OCI-LY3 (cell line): ENCODE data around the gene SLC39A3.

ENCODE experiments used
- H2AFZ ChIP-seq: fragments of 200-600, 300-600 bp; shearing (Covaris generic); 2 replicates; pipeline ENCODE4 v1.6.0; 2014; ENCODE audit warnings: antibody characterized with exemption, low read depth, low read length
- H3K27ac ChIP-seq: fragments of 200-600, 300-600 bp; sonication (generic); 2 replicates; pipeline ENCODE4 v1.5.1; 2014; ENCODE audit warnings: mild to moderate bottlenecking, low read length, moderate library complexity, mixed read lengths
- H3K27me3 ChIP-seq: fragments of 200-600, 300-600 bp; sonication (generic); 2 replicates; pipeline ENCODE4 v1.6.1; 2014; ENCODE audit warnings: low read depth, low read length, mixed read lengths
- H3K36me3 ChIP-seq: fragments of 200-600, 300-600 bp; sonication (generic); replicated peaks from 2 replicates; pipeline ENCODE3; 2014; ENCODE audit warnings: low read depth, low read length, mixed read lengths
- H3K4me1 ChIP-seq: fragments of 300-600, 200-600 bp; sonication (generic); 2 replicates; pipeline ENCODE4 v1.6.1; 2014; ENCODE audit warnings: low read length, mixed read lengths
- H3K4me2 ChIP-seq: fragments of 200-600, 300-600 bp; sonication (generic); 2 replicates; pipeline ENCODE4 v1.6.1; 2014; ENCODE audit warnings: low read length, mixed read lengths
- H3K4me3 ChIP-seq: fragments of 300-600, 200-600 bp; sonication (generic); 2 replicates; pipeline ENCODE4 v1.5.1; 2014; ENCODE audit warnings: antibody characterized with exemption, mild to moderate bottlenecking, low read length, moderate library complexity
- H3K79me2 ChIP-seq: fragments of 300-600, 200-600 bp; shearing (Covaris generic); 2 replicates; pipeline ENCODE4 v1.6.1; 2014; ENCODE audit warnings: mild to moderate bottlenecking, low read length, mixed read lengths
- H3K9ac ChIP-seq: fragments of 300-600, 200-600 bp; shearing (Covaris generic); 2 replicates; pipeline ENCODE4 v1.6.0; 2014; ENCODE audit warnings: mild to moderate bottlenecking, low read length, moderate library complexity
- H3K9me3 ChIP-seq: fragments of 200-600, 300-600 bp; shearing (Covaris generic); 2 replicates; pipeline ENCODE4 v1.6.1; 2014; ENCODE audit warnings: low read length, mixed read lengths; ENCODE audit not compliant: insufficient read depth
- H4K20me1 ChIP-seq: fragments of 200-600, 300-600 bp; sonication (generic); 2 replicates; pipeline ENCODE4 v1.6.1; 2016; ENCODE audit warnings: low read length, mixed read lengths; ENCODE audit not compliant: insufficient read depth
- EZH2phosphoT487 ChIP-seq: fragments of 200-600 bp; shearing (Covaris generic); IDR thresholded peaks from 2 replicates; pipeline ENCODE4 v1.6.1; 2018; ENCODE audit warnings: antibody characterized with exemption, mixed run types, low read depth
- TF ChIP-seq, protein P1 (sequence below): fragments of 200-600, 300-600 bp; sonication (generic); IDR thresholded peaks from 2 replicates; pipeline ENCODE4 v1.5.1; 2014; ENCODE audit warnings: antibody characterized with exemption, low read length, low read depth

SLC39A3 gene

DNA sequence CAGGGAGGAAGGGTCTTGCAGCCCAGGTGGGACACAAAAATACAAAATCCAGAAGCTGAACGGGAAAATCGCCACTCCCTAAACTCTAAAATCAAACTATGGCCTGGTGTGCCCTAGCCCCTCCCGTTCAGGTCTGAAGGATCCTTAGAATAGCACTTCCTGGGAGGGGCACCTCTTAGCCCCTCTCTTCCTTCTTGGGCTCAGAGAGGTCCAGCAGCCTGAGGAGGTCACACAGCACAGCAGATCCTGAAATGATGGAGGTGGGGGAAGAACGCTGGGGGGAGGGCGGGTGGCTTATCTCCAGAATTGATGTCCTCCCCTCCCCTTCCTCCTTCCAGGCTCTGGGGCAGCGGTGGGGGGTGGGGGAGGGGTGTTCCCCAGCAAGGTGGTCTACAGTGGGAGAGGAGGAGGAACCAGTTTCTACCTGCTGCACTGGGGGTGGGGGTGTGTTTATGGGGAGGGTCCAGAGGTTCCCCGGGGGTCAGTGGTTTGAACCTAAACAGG lies 20.5 kb downstream of the SLC39A3 start:
- Histone ChIP-seq H2AFZ (no peak overlapping the region), H3K79me2 (no peaks in the 10 kb centered on the region), H3K36me3 (no peaks in the 10 kb centered on the region), H4K20me1 (no peaks in the 10 kb centered on the region), H3K27me3 (peaks cover 4% of the 10 kb centered on the region; the same call in 1 of the 2 replicates), H3K4me3 (no peak overlapping the region), H3K4me2 (no peak overlapping the region), H3K9me3 (peaks cover 7% of the 10 kb centered on the region), H3K9ac (no peak overlapping the region), H3K27ac (no peak overlapping the region), H3K4me1 (no peaks in the 10 kb centered on the region)
- TF ChIP-seq, protein P1, sequence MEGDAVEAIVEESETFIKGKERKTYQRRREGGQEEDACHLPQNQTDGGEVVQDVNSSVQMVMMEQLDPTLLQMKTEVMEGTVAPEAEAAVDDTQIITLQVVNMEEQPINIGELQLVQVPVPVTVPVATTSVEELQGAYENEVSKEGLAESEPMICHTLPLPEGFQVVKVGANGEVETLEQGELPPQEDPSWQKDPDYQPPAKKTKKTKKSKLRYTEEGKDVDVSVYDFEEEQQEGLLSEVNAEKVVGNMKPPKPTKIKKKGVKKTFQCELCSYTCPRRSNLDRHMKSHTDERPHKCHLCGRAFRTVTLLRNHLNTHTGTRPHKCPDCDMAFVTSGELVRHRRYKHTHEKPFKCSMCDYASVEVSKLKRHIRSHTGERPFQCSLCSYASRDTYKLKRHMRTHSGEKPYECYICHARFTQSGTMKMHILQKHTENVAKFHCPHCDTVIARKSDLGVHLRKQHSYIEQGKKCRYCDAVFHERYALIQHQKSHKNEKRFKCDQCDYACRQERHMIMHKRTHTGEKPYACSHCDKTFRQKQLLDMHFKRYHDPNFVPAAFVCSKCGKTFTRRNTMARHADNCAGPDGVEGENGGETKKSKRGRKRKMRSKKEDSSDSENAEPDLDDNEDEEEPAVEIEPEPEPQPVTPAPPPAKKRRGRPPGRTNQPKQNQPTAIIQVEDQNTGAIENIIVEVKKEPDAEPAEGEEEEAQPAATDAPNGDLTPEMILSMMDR = no peak
- no peak for TF ChIP-seq EZH2phosphoT487

DNA sequence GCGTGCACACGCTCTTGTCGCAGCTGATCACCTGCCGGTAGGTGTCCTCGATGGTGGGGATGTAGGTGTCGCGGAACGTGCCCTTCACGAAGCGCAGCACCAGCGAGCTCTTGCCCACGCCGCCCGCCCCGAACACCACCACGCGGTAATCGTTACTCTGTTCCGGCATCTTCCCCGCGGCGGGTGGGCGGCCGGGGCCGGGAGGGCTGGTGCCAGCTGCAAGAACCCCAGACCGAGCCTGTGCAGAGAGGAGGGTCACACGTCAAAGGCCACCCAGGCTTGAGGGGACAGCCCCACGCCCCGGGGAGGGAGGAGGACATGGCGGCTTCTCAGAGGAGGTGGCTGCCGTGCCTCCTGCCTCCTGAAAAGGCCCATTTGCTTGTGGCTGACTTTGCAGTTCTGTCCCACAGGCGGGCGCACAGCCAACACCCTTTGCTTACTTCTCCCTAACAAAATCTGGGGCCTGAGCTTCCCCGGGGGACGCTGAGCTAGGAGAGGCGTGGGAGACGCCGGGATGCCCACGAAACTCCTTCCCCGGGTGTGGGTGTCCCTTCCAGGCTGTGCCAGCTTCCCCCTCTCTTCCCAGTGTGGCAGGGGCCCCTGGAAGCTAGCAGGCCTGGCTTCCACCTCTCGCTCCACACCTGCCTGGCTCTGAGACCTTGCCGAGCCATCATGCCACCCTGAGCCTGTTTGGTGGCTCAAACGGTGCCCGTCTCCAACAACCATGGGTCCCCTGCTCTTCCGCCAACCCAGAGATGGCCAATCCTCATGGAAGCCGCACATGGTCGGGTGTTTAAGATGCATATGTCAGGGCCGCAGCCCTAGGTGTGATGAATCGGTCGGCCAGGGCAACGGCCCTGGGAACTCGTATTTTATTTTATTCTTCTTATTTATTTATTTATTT lies 21.9 kb downstream of the SLC39A3 start:
- Histone ChIP-seq H3K27me3 (peaks cover 4% of the 10 kb centered on the region; the same call in 1 of the 2 replicates), H3K27ac (no peak overlapping the region), H2AFZ (no peak overlapping the region), H3K4me2 (no peak overlapping the region), H3K9me3 (peaks cover 7% of the 10 kb centered on the region), H3K4me3 (no peak overlapping the region), H3K36me3 (no peaks in the 10 kb centered on the region), H3K4me1 (no peaks in the 10 kb centered on the region), H4K20me1 (no peaks in the 10 kb centered on the region), H3K9ac (no peak overlapping the region), H3K79me2 (no peaks in the 10 kb centered on the region)
- TF ChIP-seq EZH2phosphoT487 = no peak
- TF ChIP-seq, protein P1 = no peak

DNA sequence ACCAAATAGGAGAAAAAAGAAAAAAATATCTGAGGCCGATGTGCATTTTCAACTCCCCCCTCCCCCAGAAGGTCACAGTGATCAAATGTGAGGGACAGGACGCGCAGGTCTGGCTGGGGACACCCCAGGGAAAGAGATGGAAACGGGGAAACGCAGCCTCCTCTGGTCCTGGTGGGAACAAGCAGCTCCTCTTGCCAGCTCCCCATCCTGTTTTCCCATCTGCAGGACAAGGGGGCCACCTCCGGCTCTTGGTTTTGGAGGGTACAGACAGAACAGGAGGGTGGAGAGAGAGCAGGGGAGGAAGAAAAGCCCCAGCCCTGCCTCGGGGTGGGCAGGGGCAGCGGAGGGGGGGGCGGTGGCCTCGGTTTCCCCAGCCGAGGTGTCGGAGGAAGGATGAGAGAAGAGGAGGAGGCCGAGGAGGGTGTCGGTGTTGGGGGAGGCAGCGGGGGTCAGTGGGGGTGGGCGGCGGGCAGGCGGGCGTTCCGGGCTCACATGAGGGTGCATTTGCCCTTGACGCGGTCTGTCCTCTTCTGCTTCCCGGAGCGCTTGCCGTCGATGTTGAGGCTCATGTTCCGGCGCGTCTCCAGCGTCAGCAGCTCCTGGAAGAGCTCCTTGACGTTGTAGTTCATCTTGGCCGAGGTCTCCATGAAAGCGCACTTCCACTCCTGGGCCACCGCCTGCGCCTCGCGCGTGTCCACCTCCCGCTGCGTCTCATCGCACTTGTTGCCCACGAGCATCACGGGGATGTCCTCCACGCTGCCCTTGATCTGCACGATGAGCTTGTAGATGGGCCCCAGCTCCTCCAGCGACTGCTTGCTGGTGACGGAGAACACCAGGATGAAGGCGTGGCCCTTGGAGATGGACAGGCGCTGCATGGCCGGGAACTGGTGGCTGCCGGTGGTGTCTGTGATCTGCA lies 22.8 kb downstream of the SLC39A3 start:
- Histone ChIP-seq H2AFZ (no peak overlapping the region), H4K20me1 (no peaks in the 10 kb centered on the region), H3K4me2 (no peak overlapping the region), H3K36me3 (no peaks in the 10 kb centered on the region), H3K9ac (no peak overlapping the region), H3K4me1 (no peaks in the 10 kb centered on the region), H3K9me3 (peaks cover 7% of the 10 kb centered on the region), H3K79me2 (no peaks in the 10 kb centered on the region), H3K27me3 (peaks cover 4% of the 10 kb centered on the region; the same call in 1 of the 2 replicates), H3K27ac (no peak overlapping the region), H3K4me3 (no peak overlapping the region)
- no peak for TF ChIP-seq EZH2phosphoT487
- TF ChIP-seq, protein P1 = no peak

DNA sequence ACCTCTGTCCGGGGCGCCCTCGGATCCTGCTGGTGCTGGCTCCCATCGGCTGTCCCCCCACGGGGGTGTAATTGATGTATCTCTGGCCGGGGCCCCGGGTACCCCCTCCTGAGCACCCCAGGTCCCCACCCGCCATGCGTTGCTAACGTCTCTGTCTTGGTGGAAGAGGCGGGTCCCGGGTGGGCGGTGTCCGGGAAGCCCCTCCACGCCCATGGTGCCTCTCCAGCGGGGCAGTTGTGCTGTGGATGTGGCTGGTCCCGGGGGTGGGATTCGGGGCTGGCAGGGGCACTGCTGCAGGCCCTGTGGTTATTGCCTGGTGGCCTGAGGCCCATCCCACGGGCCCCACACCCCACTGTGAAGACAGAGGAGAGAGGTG lies 23.6 kb downstream of the SLC39A3 start:
- H3K9me3 ChIP-seq = peaks cover 7% of the 10 kb centered on the region
- no peak for TF ChIP-seq EZH2phosphoT487
- TF ChIP-seq, protein P1 = no peak
- no peaks in the 10 kb centered on the region for H4K20me1 ChIP-seq
- H3K79me2 ChIP-seq = no peaks in the 10 kb centered on the region
- peaks cover 3% of the 10 kb centered on the region; the same call in 1 of the 2 replicates for H3K4me1 ChIP-seq
- H3K36me3 ChIP-seq = no peaks in the 10 kb centered on the region
- H3K4me2 ChIP-seq = no peak overlapping the region
- H3K4me3 ChIP-seq = no peak overlapping the region
- H3K27me3 ChIP-seq = peaks cover 9% of the 10 kb centered on the region; the same call in 1 of the 2 replicates
- no peak overlapping the region for H3K27ac ChIP-seq
- H2AFZ ChIP-seq = no peak overlapping the region
- H3K9ac ChIP-seq = no peak overlapping the region
